NOMO-1 treated with dmso at 0.1 percent for 144 hours (cell line): ENCODE data around the gene IL32.

ENCODE experiments used
- DNase-seq: peaks from one replicate; lab custom pipeline; 2025; ENCODE audit not compliant: unreplicated experiment; lab: John Stamatoyannopoulos, UW

Gene IL32, protein sequence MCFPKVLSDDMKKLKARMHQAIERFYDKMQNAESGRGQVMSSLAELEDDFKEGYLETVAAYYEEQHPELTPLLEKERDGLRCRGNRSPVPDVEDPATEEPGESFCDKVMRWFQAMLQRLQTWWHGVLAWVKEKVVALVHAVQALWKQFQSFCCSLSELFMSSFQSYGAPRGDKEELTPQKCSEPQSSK

DNA sequence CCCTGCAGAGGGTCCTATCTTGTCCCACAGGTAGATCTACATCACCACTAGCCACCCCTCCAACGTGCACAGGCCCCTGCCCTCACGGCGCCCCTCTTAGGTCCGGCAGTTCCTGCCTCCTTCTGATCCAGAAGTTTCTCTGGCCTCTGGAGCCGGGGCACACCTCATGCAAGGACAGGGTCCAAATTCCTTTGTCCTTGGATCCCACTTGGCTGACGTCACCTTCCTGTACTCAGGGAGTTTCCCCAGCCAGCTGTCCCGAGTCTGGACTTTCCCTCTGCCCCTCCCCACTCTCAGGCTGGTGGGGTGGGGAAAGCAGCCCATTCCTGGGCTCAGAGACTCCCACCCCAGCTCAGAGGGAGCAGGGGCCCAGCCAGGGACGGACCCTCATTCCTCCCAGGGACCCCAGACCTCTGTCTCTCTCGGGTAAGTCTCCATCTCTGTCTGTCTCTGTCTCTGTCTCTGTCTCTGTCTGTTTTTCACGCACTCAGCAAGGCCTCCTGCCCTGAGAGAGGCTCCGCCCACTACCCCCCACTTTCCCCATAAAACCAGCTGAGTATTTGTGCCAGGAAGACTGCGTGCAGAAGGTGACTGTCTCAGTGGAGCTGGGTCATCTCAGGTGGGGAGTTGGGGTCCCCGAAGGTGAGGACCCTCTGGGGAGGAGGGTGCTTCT, at the start of gene IL32:
Gene IL32 (plus strand): TSS at position 572 of the 673 bp plus-strand sequence. CDS start 172 bp downstream, outside the sequence.
- no peak for DNase-seq

DNA sequence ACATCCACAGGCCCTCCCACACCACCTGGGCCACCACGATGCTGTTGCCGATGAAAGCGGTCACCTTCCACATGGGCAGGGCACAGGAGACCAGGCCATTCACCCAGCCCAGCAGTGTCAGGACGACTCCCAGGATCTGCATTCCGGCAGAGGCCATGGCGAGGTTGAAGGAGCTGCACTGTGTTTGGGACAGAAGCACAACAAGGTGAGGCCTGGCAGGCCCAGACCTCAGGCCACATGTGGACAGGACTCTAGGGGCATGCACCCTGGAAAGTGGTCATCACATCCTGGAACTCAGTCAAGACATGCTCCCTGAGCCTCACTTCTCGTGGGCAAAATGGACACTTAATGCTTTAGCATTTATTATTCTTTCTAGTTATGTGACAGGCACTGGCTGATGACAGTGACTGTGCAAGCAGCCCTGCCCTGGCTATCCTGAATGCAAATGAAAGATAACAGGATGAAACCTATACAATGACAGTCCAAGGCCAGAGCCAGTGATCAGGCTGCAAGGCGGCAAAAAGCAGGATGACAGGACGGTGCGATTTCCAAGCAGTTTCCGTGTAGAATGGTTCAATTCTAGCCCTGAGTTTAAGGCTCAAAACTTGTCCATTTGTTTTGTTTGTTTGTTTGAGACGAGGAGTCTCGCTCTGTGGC, 49.4 kb upstream of the IL32 start:
- no peak for DNase-seq

DNA sequence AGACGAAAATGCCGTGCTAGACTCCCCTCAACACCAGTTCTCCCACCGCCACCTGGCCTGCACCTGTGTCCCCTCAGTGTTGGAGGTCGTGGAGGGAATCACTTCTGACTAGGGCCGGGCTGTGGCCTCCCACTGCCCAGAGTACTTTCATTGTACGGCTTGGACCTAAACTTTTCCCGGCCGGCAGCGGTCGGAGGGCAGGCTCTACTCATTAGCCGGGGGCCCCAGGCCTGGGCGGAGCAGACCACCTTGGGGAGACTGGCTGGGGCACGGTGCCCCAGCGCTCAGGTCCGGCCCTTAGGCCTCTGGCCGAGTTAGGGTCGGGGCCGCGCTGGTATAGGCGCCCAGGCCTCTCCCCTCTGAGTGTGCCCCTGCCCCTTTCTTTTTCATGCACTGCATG, 48.1 kb upstream of the IL32 start:
- DNase-seq: no peak

DNA sequence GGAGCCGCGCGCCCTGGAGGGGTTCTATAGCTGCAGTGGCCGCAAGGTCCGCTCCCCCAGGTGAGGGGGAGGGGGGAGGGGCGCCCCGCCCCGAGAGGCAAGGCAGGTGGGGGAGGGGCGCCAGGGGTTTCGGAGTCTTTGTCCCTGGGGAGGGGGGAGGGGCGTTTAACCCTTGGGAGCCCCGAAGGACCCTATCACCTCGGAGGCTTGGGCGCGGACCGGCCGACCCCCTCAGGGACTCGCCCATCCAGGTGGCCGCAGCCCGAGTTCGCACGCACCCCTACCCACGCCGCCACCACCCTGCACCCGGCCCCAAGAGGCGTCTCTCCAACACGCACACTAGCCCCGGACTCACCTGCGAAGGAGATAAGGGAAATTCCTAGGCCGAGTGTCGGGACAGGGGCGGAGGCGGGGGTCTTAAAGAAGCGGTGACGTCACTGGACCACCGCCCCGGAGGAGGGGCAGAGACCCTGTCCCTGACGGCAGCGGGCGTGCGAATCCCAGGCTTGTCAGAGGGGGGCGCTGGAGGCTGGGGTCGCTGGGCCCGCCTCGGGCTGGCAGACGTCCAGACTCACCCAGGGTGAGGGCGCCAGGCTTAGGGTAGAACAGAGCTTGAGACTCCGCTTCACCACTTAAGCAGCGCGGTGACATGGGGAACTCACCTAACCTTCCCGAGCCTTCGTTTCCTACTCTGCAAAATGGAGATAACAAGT, 47.5 kb upstream of the IL32 start, which contains the start of gene CLDN6:
Gene CLDN6 (minus strand): TSS at position 390 of the 713 bp plus-strand sequence. CDS start 2,162 bp downstream, outside the sequence.
- DNase-seq: no peak

DNA sequence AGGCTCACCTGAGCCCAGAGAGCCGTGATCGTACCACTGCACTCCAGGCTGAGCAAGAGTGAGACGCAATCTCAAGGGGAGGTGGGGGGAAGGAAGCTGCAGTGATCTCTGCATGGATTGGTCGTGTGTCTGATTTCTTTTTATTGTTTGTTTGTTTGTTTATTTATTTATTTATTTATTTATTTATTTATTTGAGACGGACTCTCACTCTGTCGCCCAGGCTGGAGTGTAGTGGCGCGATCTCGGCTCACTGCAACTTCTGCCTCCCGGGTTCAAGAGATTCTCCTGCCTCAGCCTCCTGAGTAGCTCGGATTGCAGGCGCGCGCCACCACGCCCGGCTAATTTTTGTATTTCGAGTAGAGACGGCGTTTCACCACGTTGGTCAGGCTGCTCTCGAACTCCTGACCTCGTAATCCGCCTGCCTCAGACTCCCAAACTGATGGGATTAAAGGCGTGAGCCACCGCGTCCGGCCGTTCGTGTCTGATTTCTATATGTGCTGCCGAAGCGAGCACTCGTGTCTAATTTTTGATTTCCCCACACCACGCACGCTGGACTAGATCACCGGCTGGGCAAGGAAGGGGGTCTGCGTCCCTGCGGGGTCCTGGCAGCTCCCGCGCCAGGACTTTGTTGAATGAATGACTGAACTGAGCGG, 45.7 kb upstream of the IL32 start:
- no peak for DNase-seq

DNA sequence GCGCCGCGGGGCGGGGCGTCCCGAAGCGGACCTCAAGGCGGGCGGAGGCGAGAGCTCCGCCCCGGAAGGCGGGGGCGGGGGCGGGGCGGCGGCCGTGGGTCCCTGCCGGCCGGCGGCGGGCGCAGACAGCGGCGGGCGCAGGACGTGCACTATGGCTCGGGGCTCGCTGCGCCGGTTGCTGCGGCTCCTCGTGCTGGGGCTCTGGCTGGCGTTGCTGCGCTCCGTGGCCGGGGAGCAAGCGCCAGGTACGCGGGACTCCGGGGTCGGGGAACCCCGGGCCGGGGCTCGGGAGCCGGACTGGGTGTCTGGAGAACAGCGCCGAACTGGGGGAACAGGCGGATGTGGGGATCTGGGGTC, 45.2 kb upstream of the IL32 start, which contains the start of gene TNFRSF12A:
Gene TNFRSF12A (plus strand): TSS at position 122 of the 357 bp plus-strand sequence. CDS start 30 bp downstream, at position 152.
- DNase-seq: peak; percentile 57

DNA sequence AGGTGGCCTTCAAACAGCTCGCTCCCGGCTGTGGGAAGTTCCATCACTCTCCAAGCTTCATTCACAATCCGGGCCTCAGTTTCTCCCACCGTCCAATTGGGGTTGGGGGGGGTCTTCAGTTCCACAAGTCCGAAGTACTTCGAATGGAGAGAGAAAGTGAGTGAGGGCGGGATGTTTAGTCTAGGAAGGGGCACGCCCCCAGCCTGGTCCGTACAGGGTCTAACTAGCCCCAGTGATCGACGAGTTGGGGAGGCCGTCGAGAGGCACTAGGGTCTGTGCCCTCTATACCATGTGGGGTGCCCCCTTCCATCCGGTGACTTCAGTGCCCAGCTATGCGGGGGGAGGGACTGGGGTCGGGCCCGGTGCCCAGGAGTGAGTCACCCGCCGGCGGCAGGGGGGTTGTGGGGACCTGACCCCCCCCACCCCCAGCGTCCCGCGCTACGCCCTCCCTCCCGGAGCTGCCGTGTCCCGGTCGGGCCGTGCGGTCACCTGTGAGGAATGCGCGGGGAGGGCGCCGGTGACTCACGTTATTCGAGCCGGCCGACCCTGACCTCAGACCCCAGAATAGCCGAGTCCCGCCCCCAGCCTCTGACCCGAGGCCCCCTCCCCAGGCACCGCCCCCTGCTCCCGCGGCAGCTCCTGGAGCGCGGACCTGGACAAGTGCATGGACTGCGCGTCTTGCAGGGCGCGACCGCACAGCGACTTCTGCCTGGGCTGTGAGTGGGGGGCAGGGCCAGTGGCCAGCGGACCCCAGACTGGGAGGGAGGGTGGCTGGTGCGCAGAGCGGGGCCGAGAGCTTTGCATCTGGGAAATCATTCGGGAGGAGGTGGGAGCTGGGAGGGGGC, 44.6 kb upstream of the IL32 start:
- no peak for DNase-seq

DNA sequence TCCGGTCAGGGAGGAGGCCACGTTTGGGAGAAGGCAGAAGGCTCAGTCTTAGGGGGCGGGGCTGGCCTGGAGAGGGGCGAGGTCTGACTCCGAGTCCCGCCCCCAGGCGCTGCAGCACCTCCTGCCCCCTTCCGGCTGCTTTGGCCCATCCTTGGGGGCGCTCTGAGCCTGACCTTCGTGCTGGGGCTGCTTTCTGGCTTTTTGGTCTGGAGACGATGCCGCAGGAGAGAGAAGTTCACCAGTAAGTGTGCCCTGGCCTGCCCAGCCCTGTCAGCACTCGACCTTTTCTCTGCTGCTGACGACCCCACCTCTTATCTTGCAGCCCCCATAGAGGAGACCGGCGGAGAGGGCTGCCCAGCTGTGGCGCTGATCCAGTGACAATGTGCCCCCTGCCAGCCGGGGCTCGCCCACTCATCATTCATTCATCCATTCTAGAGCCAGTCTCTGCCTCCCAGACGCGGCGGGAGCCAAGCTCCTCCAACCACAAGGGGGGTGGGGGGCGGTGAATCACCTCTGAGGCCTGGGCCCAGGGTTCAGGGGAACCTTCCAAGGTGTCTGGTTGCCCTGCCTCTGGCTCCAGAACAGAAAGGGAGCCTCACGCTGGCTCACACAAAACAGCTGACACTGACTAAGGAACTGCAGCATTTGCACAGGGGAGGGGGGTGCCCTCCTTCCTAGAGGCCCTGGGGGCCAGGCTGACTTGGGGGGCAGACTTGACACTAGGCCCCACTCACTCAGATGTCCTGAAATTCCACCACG, 43.8 kb upstream of the IL32 start:
- peak; percentile 78 for DNase-seq

DNA sequence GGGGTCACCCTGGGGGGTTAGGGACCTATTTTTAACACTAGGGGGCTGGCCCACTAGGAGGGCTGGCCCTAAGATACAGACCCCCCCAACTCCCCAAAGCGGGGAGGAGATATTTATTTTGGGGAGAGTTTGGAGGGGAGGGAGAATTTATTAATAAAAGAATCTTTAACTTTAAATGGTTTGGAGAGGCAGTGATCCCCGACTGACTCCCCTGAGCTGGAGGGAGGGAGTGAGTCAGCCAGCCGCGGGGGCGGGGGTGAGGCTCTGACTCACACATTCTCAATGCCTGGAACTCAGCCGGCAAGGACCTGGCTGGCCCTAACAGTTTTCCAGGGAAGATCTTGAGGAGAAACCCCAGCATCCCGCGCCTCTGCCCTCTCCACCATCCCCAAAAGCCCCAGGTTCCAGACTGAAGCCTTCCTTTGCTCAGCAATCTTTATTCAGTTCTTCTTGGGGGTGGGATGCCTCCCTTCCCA, 43.2 kb upstream of the IL32 start:
- DNase-seq: peak; percentile 47

DNA sequence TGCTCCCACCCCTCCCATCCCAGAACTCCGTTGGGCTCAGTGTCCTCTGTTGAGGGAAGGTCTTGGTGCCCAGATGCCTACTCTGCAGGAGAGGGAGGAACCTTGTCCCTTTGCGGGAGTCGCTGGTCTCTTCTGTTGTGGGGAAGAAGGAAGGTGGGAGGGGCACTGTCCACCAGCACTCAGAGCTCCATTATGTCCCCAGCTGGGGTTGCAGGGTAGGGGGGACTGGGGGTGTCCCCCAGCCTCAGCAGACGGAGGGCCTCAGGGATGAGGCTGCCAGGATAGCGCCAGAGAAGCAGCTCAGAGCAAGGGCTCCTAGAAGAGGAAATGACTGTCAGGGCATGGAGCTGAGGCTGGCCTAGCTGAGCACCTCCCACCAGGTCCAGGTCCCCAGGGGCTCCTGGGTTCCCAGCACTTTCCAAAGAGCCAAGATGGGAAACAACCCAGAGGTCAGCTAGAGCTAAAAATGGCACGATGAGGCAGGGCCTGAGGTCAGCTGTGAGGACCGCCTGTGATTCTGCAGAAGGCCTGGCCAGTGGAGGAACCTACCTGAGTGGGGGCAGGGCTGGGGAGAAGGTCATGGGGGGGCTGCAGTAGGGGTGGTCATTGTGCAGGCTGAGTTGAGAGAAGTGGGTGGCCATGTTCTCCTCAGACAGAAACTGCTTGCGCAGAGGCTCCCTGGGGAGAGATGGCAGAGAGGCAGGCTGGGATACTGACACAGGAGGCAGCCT, 42.6 kb upstream of the IL32 start:
- no peak for DNase-seq

DNA sequence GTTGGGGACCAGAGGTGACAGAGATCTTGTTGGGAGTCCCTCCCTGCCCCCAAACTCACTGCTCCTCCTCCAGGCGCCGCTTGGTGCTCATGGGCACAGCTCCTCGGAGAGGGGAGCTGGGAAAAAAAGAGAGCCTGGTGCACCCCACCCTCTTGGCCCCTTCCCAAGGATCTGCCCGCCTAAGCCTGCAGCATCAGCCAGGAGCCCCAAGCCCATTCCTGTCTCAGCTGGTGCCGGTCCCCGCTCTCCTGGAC, 42.1 kb upstream of the IL32 start:
- DNase-seq: no peak

DNA sequence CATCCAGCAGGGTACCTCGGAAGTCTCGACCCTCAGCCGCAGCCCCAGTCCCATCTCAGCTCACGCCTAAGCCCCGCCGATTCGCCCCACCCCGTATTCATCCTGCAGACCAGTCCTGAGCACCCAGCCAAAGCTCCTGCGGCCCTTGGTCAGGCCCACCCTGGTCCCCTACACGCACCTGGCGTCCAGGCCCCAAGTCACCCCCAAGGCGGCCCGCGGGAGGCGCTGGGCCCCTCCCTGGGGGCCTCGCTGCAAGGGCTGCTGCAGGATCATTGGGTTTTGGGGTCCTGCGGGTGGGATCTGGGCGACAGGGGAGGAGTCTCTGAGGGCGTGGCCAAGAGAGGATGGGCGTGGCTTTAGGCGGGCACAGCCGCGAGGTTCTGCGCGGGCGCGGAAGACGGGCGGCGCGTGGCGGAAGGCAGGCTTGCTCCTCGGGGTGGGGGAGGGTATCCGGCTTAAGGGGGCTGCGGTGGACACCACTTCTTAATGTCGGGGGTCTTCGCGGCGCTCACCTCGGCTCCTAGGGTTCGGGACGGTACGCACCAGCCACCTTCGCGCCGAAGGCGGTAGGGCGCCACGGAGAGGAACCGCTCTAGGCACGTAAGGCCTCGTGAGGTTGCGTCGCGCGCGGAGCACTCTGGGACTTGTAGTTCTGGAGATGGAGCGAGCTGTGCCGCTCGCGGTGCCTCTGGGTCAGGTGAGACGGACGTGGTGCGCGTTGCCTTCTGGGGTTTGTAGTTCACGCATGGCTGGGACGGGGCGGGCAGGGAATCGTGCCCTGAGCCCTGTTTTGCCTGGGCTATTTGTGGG, 41.6 kb upstream of the IL32 start, which contains the start of the genes HCFC1R1 and THOC6:
Gene HCFC1R1 (minus strand): TSS at position 274 of the 810 bp plus-strand sequence. CDS start 1 bp downstream, at position 273.
Gene THOC6 (plus strand): TSS at position 367 of the 810 bp plus-strand sequence. CDS start 292 bp downstream, at position 659.
- peak; percentile 98 for DNase-seq

DNA sequence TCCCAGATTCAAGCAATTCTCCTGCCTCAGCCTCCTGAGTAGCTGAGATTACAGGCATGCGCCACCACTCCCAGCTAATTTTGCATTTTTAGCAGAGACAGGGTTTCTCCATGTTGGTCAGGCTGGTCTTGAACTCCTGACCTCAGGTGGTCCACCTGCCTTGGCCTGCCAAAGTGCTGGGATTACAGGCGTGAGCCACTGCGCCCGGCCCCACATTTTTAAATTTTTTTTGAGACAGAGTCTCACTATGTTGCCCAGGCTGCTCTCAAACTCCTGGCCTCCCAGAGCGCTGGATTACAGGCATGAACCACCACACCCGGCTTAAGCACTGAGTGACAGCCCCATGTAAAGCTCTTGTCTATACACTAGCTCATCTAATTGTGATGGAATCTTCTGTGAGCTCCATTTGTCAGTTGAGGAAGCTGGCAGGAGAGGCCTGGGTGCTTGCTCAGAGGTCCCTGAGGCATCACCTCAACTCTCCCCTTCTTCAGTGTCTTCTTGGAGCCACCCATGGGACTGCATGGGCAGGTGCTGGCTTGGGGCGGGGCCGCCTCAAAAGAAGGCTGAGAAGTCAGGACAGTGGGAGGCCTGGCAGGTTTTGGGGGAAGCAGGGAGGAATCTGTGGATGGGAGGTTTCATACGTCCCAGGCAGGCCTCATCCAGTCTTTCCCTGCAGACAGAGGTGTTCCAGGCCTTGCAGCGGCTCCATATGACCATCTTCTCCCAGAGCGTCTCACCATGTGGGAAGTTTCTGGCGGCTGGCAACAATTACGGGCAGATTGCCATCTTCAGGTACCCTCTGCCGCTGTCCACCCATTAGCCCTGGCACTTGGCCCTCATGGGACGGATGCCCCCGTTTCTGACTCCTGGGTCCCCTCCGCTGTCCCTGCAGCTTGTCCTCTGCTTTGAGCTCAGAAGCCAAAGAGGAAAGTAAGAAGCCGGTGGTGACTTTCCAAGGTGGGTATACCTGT, 40.1 kb upstream of the IL32 start:
- no peak for DNase-seq

DNA sequence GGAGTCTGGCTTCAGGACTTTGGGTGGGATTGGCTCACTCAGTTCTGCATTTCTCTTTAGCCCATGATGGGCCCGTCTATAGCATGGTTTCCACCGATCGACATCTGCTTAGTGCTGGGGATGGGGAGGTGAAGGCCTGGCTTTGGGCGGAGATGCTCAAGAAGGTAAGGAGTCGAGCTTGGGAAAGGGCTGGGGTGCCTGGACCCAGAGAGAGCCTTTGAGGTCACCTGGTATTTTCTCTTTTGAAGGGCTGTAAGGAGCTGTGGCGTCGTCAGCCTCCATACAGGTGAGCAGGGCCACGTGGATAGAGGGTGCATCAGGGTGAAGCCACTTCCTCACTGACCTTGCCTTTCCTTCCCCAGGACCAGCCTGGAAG, 39.4 kb upstream of the IL32 start:
- no peak for DNase-seq

DNA sequence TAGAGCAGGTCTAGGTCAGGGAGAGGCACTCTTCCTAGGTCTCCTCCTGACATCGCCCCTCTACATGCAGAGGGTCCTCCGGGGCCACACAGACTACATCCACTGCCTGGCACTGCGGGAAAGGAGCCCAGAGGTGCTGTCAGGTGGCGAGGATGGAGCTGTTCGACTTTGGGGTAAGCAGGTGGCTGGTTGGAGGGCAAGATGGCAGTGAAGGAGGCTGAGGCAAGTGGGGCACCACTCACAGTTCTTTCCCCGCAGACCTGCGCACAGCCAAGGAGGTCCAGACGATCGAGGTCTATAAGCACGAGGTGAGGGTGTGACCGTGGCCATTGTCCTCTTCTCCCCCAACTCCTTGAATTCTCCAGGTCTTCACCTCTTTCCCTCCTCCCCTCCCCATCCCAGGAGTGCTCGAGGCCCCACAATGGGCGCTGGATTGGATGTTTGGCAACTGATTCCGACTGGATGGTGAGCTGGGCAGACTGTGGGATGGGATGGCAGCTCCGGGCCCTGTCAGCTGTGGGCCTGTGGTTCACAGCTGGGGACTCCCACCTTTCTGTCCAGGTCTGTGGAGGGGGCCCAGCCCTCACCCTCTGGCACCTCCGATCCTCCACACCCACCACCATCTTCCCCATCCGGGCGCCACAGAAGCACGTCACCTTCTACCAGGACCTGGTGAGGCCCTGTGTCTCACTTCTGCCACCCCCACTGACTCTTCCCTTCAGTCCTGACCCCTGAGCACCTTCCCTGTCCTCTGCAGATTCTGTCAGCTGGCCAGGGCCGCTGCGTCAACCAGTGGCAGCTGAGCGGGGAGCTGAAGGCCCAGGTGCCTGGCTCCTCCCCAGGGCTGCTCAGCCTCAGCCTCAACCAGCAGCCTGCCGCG, 38.6 kb upstream of the IL32 start:
- DNase-seq: no peak

DNA sequence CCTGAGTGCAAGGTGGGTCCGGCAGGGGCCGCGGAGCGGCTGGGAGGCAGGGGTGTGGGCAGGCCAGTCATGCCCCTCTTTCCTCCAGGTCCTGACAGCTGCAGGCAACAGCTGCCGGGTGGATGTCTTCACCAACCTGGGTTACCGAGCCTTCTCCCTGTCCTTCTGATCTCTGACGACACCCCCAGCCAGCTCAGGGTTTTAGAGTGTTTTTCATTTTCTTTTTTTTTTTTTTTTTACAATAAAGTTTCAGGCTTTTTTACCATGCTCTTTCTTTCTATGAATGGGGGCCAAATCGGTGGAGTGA, 38.0 kb upstream of the IL32 start:
- no peak for DNase-seq
